ENCODE results near the gene GRM7.

DNA sequence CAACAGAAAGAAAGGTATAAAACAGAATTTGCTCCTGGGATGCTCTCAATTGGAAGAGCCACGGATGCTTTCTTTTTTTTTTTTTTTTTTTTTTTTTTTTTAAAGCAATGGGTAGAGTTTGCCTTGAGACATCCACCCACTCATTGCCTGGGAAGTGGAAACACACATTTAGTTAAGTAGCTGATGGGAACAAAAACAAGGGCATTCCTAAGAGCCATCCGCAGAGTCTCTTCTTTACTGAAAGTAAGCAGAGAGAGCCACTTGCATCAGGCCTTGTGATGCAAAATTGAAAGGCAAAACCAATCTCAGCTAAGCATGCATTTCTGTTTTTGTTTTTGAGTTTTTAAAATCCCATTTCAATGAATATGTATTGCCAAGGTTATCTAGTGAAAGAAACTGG, 852.8 kb downstream of the GRM7 start:
- TF ChIP-seq GATA3 (IDR thresholded peaks at IDR 0.05; ENCODE audit: low read depth, low read length), result no peak
- TF ChIP-seq GATA2 (IDR thresholded peaks at IDR 0.05; ENCODE audit: low read depth, low read length), result no peak

Data from SH-SY5Y (cell line).